Measurements from ENCODE around the gene ESPN. TPM values are rescaled to one million over a fixed set of nuclear protein-coding genes. Genes with fewer than 3 reads are reported as not detected.

Gene ESPN
- total and polyA plus RNA-seq, 2 of the 8 experiments (the other 6 are each of a cell fraction or from before 2014, with no cell fraction given) = 5.2 to 16.3 TPM

DNA sequence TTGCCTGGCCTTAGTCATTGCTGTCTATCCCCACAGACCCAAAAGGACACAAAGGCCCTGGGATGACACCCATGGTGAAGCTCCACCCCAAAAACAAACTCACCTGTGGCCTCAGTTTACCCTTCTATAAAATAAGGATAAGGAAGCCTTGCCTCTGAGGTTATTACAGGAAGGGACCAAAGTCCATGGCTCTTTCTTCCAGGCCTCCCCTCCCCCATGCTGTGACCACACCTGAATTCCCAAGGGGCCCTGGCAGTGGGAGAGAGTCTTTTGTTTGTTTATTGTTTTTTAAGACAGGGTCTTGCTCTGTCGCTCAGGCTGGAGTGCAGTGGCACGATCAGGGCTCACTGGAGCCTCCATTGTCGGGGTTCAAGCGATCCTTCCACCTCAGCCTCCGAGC, 51.9 kb downstream of the ESPN start:
- Histone ChIP-seq H3K56ac (replicated peaks; ENCODE audit: insufficient read length, low read depth, low read length) (no peak overlapping the region), H3K27ac (ENCODE audit: low read depth, low read length) (no peak overlapping the region), H4K8ac (ENCODE audit: extremely low read depth, insufficient read depth, low read length) (no peak overlapping the region), H3K14ac (ENCODE audit: insufficient read length) (no peak overlapping the region), H3K4me2 (ENCODE audit: insufficient read depth in 1 of 2, low read depth in 2 of 2, low read length in 2 of 2) (no peak overlapping the region), H3K4me1 (replicated peaks in 1 of 4; ENCODE audit: control insufficient read depth in 3 of 4, insufficient read depth in 4 of 4, low read length in 3 of 4) (peaks cover 0 to 22% (median 14%) of the 10 kb centered on the region in 4 experiments; a peak in 6 of 7 replicates), H2BK12ac (ENCODE audit: low read depth, low read length) (0 out of 2 replicates have a peak overlapping the region, but pooled peaks have one; percentile 39), H3K4ac (replicated peaks; ENCODE audit: insufficient read length, low read depth, low read length) (no peak overlapping the region), H2BK15ac (ENCODE audit: low read length) (no peak overlapping the region), H3K23me2 (ENCODE audit: low read depth, low read length) (no peaks in the 10 kb centered on the region), H3K23ac (ENCODE audit: insufficient read length) (no peak overlapping the region), H2AFZ (ENCODE audit: low read length) (no peak overlapping the region), H3K9ac (replicated peaks in 1 of 4; ENCODE audit: extremely low read depth in 1 of 4, low read depth in 3 of 4, low read length in 3 of 4) (no peak overlapping the region), H3K36me3 (ENCODE audit: control insufficient read depth in 2 of 4, insufficient read depth in 4 of 4, low read length in 3 of 4) (peaks cover 0 to 3% (median 0%) of the 10 kb centered on the region in 4 experiments; a peak in 2 of 8 replicates), H4K20me1 (replicated peaks in 1 of 2; ENCODE audit: control insufficient read depth in 1 of 2, insufficient read depth in 2 of 2, low read length in 2 of 2) (peaks cover 0 to 3% of the 10 kb centered on the region in 2 experiments), H3K27me3 (replicated peaks in 1 of 4; ENCODE audit: control insufficient read depth in 3 of 4, extremely low read depth in 1 of 4, insufficient read depth in 3 of 4, low read length in 3 of 4) (no peaks in the 10 kb centered on the region; a peak in 1 of 7 replicates), H3K79me2 (ENCODE audit: control insufficient read depth in 1 of 2, insufficient read depth in 2 of 2, low read length in 2 of 2) (no peaks in the 10 kb centered on the region), H2BK20ac (ENCODE audit: low read length) (no peak overlapping the region), H3K9me3 (ENCODE audit: insufficient read depth in 2 of 2, low read depth in 1 of 2, low read length in 1 of 2) (no peaks in the 10 kb centered on the region), H3K18ac (ENCODE audit: extremely low read depth, low read length) (no peak overlapping the region), H4K5ac (ENCODE audit: insufficient read length, low read depth, low read length) (no peak overlapping the region), H4K91ac (replicated peaks; ENCODE audit: insufficient read length, low read length) (no peak overlapping the region), H2BK120ac (replicated peaks; ENCODE audit: low read depth, low read length) (no peak overlapping the region), H2BK5ac (ENCODE audit: low read depth, low read length) (no peak overlapping the region), H3K4me3 (ENCODE audit: extremely low read depth in 1 of 4, insufficient read depth in 2 of 4, low read depth in 3 of 4, low read length in 4 of 4) (no peak overlapping the region), H2AK5ac (ENCODE audit: low read depth, low read length) (no peak overlapping the region), H3K79me1 (ENCODE audit: low read depth, low read length) (no peaks in the 10 kb centered on the region)
- no peak for FAIRE-seq
- WGBS, 2 experiments (ENCODE audit: extremely low coverage in 1 of 2, insufficient coverage in 1 of 2, insufficient read length in 1 of 2, insufficient replicate concordance in 2 of 2, low coverage in 1 of 2, low lambda C conversion rate in 2 of 2, missing lambda C conversion rate in 1 of 2) = 86% methylated on average over 5 of the region's 5 CpGs; no CpG with 5 or more reads in 1 of the 2 experiments
- ChIA-PET CTCF (ENCODE audit: partially characterized antibody) (interaction anchor here (0.7 to 6.6 kb wide), 15 partner anchors 9 to 58 kb away, joined by 3 to 87 read pairs (median 8); partner anchors contain the start of genes PLEKHG5 and TNFRSF25), POLR2A (ENCODE audit: partially characterized antibody) (interaction anchor here (1.5 to 13.7 kb wide), 3 partner anchors 10 to 25 kb away, joined by 3 to 123 read pairs (median 4); no protein-coding TSS in a partner anchor)
- DNase-seq (ENCODE audit: low read depth in 1 of 2, low spot score in 2 of 2) = no peak
- TF ChIP-seq SP1 (IDR thresholded peaks at IDR 0.05; ENCODE audit: low read depth, low read length) = no peak
- no peak for TF ChIP-seq RBBP5 (IDR thresholded peaks at IDR 0.05; ENCODE audit: borderline replicate concordance, low read depth, low read length)
- TF ChIP-seq, protein P1, sequence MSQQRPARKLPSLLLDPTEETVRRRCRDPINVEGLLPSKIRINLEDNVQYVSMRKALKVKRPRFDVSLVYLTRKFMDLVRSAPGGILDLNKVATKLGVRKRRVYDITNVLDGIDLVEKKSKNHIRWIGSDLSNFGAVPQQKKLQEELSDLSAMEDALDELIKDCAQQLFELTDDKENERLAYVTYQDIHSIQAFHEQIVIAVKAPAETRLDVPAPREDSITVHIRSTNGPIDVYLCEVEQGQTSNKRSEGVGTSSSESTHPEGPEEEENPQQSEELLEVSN (IDR thresholded peaks at IDR 0.05) = no peak
- TF ChIP-seq TAF1 (IDR thresholded peaks at IDR 0.05; ENCODE audit: low read depth, low read length) = no peak
- TF ChIP-seq SUZ12 (IDR thresholded peaks at IDR 0.05; ENCODE audit: low read length) = no peak

Data from H1 (cell line).